K562 (cell line): Measurements from ENCODE around the gene RNF4. TPM values are rescaled to one million over a fixed set of nuclear protein-coding genes. Genes with fewer than 3 reads are reported as not detected.

Source experiments
- ARID2 ChIP-seq: fragments of 450-650 bp; IDR thresholded peaks from 2 replicates; pipeline ENCODE4 v1.6.1; 2017; ENCODE audit warnings: antibody characterized with exemption, mild to moderate bottlenecking
- ATF1 ChIP-seq, 2 experiments: fragments of 450-650 bp in 1 of 2; IDR thresholded peaks; 2 replicates each; pipeline ENCODE4 v1.6.1; 2016; ENCODE audit warnings: missing compliant biosample characterization in 1 of 2, missing genetic modification characterization in 1 of 2
- CBX5 ChIP-seq: IDR thresholded peaks from 2 replicates; pipeline ENCODE4 v1.6.1; 2014; ENCODE audit warnings: low read depth, borderline replicate concordance
- CREB1 ChIP-seq, 2 experiments: sonication (generic) in 1 of 2; formaldehyde crosslinking in 1 of 2; IDR thresholded peaks; 2 replicates each; pipeline versions ENCODE4 v1.6.1 to v1.8.0; 2012 to 2022; ENCODE audit warnings: inconsistent platforms in 1 of 2, mild to moderate bottlenecking in 1 of 2, missing genetic modification reagents in 1 of 2, moderate library complexity in 1 of 2
- ETS2 ChIP-seq: IDR thresholded peaks from 2 replicates; pipeline ENCODE4 v1.6.1; 2016; ENCODE audit warnings: borderline replicate concordance, missing genetic modification characterization, mild to moderate bottlenecking, moderate library complexity, missing compliant biosample characterization; ENCODE audit not compliant: poor library complexity, severe bottlenecking
- HDAC1 ChIP-seq, 2 experiments: fragments of 450-650 bp; IDR thresholded peaks; 2 replicates each; pipeline ENCODE4 v1.6.1; 2016 to 2017; ENCODE audit warnings: inconsistent platforms in 1 of 2, mild to moderate bottlenecking in 1 of 2, moderate library complexity in 1 of 2
- JUN ChIP-seq, 2 experiments: sonication (generic) in 1 of 2; formaldehyde crosslinking in 1 of 2; IDR thresholded peaks; 2 replicates each; pipeline versions ENCODE4 v1.6.1 to v1.8.0; 2012 to 2022; ENCODE audit warnings: borderline replicate concordance in 2 of 2, mild to moderate bottlenecking in 2 of 2, improper control_type of control experiment in 1 of 2, low read depth in 1 of 2, low read length in 1 of 2, missing genetic modification reagents in 1 of 2
- KAT2B ChIP-seq: IDR thresholded peaks from one replicate; pipeline ENCODE4 v1.6.1; 2012; ENCODE audit warnings: low read depth, mild to moderate bottlenecking, control low read depth, inconsistent platforms, low read length, moderate library complexity
- KLF1 ChIP-seq: fragments of 450-650 bp; IDR thresholded peaks from 2 replicates; pipeline ENCODE4 v1.6.1; 2016; ENCODE audit warnings: missing genetic modification characterization, missing compliant biosample characterization
- LCOR ChIP-seq: sonication (generic); formaldehyde crosslinking; IDR thresholded peaks from 2 replicates; pipeline ENCODE4 v1.8.0; 2022; ENCODE audit warnings: mild to moderate bottlenecking, missing genetic modification reagents
- NFIC ChIP-seq: fragments of 450-650 bp; IDR thresholded peaks from 2 replicates; pipeline ENCODE4 v1.6.1; 2017; ENCODE audit warnings: mild to moderate bottlenecking, inconsistent platforms
- NRF1 ChIP-seq, 2 experiments: fragments of 450-650 bp; IDR thresholded peaks in 1 of 2; conservative IDR thresholded peaks in 1 of 2; 2 replicates each; pipeline ENCODE4 v1.6.1; 2014; ENCODE audit warnings: mild to moderate bottlenecking in 2 of 2
- PHF8 ChIP-seq: fragments of 200-600 bp; sonication (generic); IDR thresholded peaks from 2 replicates; pipeline ENCODE4 v1.6.1; 2012; ENCODE audit warnings: mixed run types, mild to moderate bottlenecking, inconsistent platforms, low read length, moderate library complexity, borderline replicate concordance
- RBM39 ChIP-seq: fragments of 200-400 bp; formaldehyde crosslinking; optimal IDR thresholded peaks from 2 replicates; pipeline ENCODE3; 2018; ENCODE audit warnings: low read depth, low read length
- SP1 ChIP-seq: sonication (generic); formaldehyde crosslinking; IDR thresholded peaks from 2 replicates; pipeline ENCODE4 v1.8.1; 2022; ENCODE audit warnings: mild to moderate bottlenecking, missing genetic modification reagents
- TBL1XR1 ChIP-seq, 2 experiments: IDR thresholded peaks; 2 replicates each; pipeline ENCODE4 v1.6.1; 2012; ENCODE audit warnings: improper control_type of control experiment in 2 of 2, low read length in 2 of 2, mild to moderate bottlenecking in 1 of 2
- TCF7 ChIP-seq: sonication (generic); IDR thresholded peaks from 2 replicates; pipeline ENCODE4 v1.6.1; 2016; ENCODE audit warnings: antibody characterized with exemption, borderline replicate concordance
- polyA plus RNA-seq, 8 experiments: library from polyadenylated mRNA; depleted of rRNA in 4 of 8; stranded (reverse) in 5 of 8; unstranded in 3 of 8; fragments of >200 nt; fragmentation: Nextera tagmentation in 2 of 8; fragmentation: Illumina TruSeq in 1 of 8; extraction: Ambion mirVana in 2 of 8; extraction: Trizol in 1 of 8; gene quantifications; 2 replicates each; pipeline versions ENCODE4 v1.2.1 to v1.2.3, GENCODE V29; 2011 to 2014; ENCODE audit warnings: inconsistent platforms in 1 of 8, missing spikeins in 1 of 8
- total RNA-seq, 7 experiments: library from RNA; depleted of rRNA in 6 of 7; stranded (reverse); fragments of >200 nt in 6 of 7; fragmentation: Illumina TruSeq in 2 of 7; extraction: Trizol in 2 of 7; gene quantifications; 2 replicates each; pipeline versions ENCODE4 v1.2.1 to v1.2.3, GENCODE V29; 2011 to 2021; ENCODE audit warnings: low replicate concordance in 1 of 7
- TF ChIP-seq, protein P1 (sequence below): sonication (generic); formaldehyde crosslinking; IDR thresholded peaks from 2 replicates; pipeline ENCODE4 v1.8.1; 2023; ENCODE audit warnings: mild to moderate bottlenecking, missing genetic modification reagents
- TF ChIP-seq, protein P2 (sequence below): fragments of 250-450 bp; sonication (Bioruptor Pico); IDR thresholded peaks from 2 replicates; pipeline ENCODE4 v1.4.0; 2020

The RNF4 gene
- total and polyA plus RNA-seq, 9 of the 15 experiments (the other 6 are each of a cell fraction or from before 2014, with no cell fraction given), result 19.2 to 59.3 (median 44.8) TPM

GRCh38 chr4:2441393-2442174, 27.3 kb upstream of the RNF4 start (continued):
- peak; percentile 70 for TF ChIP-seq JUN (IDR thresholded peaks at IDR 0.05; ENCODE audit: borderline replicate concordance, low read depth, low read length)
- no peak for TF ChIP-seq JUN (CRISPR knock-in tag; IDR thresholded peaks at IDR 0.05; ENCODE audit: borderline replicate concordance)
- TF ChIP-seq RBM39, result no peak
- peak; percentile 54; the same call in 1 of the 2 replicates for TF ChIP-seq TCF7
- peak; percentile 87 for TF ChIP-seq ARID2
- TF ChIP-seq CBX5, result peak; percentile 58; the same call in 1 of the 2 replicates
- peak; percentile 93 for TF ChIP-seq SP1 (CRISPR knock-in tag)
- TF ChIP-seq, protein P1, sequence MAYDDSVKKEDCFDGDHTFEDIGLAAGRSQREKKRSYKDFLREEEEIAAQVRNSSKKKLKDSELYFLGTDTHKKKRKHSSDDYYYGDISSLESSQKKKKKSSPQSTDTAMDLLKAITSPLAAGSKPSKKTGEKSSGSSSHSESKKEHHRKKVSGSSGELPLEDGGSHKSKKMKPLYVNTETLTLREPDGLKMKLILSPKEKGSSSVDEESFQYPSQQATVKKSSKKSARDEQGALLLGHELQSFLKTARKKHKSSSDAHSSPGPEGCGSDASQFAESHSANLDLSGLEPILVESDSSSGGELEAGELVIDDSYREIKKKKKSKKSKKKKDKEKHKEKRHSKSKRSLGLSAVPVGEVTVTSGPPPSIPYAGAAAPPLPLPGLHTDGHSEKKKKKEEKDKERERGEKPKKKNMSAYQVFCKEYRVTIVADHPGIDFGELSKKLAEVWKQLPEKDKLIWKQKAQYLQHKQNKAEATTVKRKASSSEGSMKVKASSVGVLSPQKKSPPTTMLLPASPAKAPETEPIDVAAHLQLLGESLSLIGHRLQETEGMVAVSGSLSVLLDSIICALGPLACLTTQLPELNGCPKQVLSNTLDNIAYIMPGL, result peak; percentile 69; the same call in 1 of the 2 replicates
- TF ChIP-seq ETS2 (tag), result no peak
- peak; percentile 22 for TF ChIP-seq KAT2B
- peak; percentile 21; the same call in 1 of the 2 replicates for TF ChIP-seq NFIC
- TF ChIP-seq TBL1XR1 (IDR thresholded peaks at IDR 0.05; ENCODE audit: low read length in 2 of 2), result 0 out of 4 replicates have a peak, but pooled peaks of 1 of the 2 experiments have one; percentile 37
- peak; percentile 74; the same call in 1 of the 2 replicates for TF ChIP-seq LCOR
- TF ChIP-seq NRF1 (conservative IDR thresholded peaks at IDR 0.05 in 1 of 2, IDR thresholded peaks at IDR 0.05 in 1 of 2), result 0 out of 4 replicates have a peak, but pooled peaks of 1 of the 2 experiments have one; percentile 23
- TF ChIP-seq PHF8, result peak; percentile 11; the same call in 1 of the 2 replicates
- TF ChIP-seq CREB1 (IDR thresholded peaks at IDR 0.05), result peak; percentile 30; the same call in 1 of the 2 replicates
- peak; percentile 65 for TF ChIP-seq CREB1 (CRISPR knock-in tag; IDR thresholded peaks at IDR 0.05)
- 0 out of 2 replicates have a peak, but pooled peaks have one; percentile 26 for TF ChIP-seq KLF1 (tag)
- TF ChIP-seq HDAC1 (IDR thresholded peaks at IDR 0.05), result peak in 1 of 2 experiments; percentile 34; a peak in 1 of 4 replicates
- no peak for TF ChIP-seq ATF1 (CRISPR knock-in tag; IDR thresholded peaks at IDR 0.05)
- peak; percentile 49 for TF ChIP-seq ATF1 (tag; IDR thresholded peaks at IDR 0.05)
- TF ChIP-seq, protein P2, sequence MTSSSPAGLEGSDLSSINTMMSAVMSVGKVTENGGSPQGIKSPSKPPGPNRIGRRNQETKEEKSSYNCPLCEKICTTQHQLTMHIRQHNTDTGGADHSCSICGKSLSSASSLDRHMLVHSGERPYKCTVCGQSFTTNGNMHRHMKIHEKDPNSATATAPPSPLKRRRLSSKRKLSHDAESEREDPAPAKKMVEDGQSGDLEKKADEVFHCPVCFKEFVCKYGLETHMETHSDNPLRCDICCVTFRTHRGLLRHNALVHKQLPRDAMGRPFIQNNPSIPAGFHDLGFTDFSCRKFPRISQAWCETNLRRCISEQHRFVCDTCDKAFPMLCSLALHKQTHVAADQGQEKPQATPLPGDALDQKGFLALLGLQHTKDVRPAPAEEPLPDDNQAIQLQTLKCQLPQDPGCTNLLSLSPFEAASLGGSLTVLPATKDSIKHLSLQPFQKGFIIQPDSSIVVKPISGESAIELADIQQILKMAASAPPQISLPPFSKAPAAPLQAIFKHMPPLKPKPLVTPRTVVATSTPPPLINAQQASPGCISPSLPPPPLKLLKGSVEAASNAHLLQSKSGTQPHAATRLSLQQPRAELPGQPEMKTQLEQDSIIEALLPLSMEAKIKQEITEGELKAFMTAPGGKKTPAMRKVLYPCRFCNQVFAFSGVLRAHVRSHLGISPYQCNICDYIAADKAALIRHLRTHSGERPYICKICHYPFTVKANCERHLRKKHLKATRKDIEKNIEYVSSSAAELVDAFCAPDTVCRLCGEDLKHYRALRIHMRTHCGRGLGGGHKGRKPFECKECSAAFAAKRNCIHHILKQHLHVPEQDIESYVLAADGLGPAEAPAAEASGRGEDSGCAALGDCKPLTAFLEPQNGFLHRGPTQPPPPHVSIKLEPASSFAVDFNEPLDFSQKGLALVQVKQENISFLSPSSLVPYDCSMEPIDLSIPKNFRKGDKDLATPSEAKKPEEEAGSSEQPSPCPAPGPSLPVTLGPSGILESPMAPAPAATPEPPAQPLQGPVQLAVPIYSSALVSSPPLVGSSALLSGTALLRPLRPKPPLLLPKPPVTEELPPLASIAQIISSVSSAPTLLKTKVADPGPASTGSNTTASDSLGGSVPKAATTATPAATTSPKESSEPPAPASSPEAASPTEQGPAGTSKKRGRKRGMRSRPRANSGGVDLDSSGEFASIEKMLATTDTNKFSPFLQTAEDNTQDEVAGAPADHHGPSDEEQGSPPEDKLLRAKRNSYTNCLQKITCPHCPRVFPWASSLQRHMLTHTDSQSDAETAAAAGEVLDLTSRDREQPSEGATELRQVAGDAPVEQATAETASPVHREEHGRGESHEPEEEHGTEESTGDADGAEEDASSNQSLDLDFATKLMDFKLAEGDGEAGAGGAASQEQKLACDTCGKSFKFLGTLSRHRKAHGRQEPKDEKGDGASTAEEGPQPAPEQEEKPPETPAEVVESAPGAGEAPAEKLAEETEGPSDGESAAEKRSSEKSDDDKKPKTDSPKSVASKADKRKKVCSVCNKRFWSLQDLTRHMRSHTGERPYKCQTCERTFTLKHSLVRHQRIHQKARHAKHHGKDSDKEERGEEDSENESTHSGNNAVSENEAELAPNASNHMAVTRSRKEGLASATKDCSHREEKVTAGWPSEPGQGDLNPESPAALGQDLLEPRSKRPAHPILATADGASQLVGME, result 0 out of 2 replicates have a peak, but pooled peaks have one; percentile 43
